ENCODE data around the gene DLGAP1. TPM values are rescaled to one million over a fixed set of nuclear protein-coding genes. Genes with fewer than 3 reads are reported as not detected.

The DLGAP1 gene
- total RNA-seq, 1 experiment from 2014 or later, result 23.0 TPM

DNA sequence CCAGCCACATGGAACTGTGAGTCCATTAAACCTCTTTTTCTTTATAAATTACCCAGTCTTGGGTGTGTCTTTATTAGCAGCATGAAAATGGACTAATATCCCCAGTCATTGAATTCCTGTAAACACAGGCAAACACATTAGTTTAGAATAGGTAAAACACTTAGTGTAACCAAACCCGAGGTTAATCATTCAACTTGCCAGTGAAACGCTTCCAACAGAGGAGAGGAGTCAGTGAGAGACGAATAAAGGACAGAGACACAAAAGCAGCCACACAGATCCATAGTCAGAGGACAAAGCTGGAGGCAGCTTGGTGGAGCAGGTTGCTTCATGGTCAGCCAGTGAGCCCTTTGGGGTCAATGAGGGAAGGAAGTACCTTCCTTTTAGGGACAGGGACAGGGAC is 657.1 kb downstream of the DLGAP1 start:
- ChIA-PET CTCF (no interaction called here), POLR2A (no interaction called here)
- TF ChIP-seq, protein P1, sequence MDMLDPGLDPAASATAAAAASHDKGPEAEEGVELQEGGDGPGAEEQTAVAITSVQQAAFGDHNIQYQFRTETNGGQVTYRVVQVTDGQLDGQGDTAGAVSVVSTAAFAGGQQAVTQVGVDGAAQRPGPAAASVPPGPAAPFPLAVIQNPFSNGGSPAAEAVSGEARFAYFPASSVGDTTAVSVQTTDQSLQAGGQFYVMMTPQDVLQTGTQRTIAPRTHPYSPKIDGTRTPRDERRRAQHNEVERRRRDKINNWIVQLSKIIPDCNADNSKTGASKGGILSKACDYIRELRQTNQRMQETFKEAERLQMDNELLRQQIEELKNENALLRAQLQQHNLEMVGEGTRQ (CRISPR knock-in tag; IDR thresholded peaks at IDR 0.05), result no peak
- TF ChIP-seq ZNF512 (CRISPR knock-in tag; IDR thresholded peaks at IDR 0.05; ENCODE audit: borderline replicate concordance) (no peak), MXD4 (CRISPR knock-in tag; IDR thresholded peaks at IDR 0.05; ENCODE audit: borderline replicate concordance) (no peak), RORB (CRISPR knock-in tag; IDR thresholded peaks at IDR 0.05) (no peak), SP1 (CRISPR knock-in tag; conservative IDR thresholded peaks at IDR 0.05) (no peak), CREB1 (CRISPR knock-in tag; IDR thresholded peaks at IDR 0.05) (no peak), ETV6 (CRISPR knock-in tag; IDR thresholded peaks at IDR 0.05) (no peak), EMX1 (CRISPR knock-in tag; IDR thresholded peaks at IDR 0.05) (no peak), NR2C2 (CRISPR knock-in tag; IDR thresholded peaks at IDR 0.05) (no peak), CTCF (IDR thresholded peaks at IDR 0.05) (no peak), ZSCAN18 (CRISPR knock-in tag; IDR thresholded peaks at IDR 0.05) (no peak), ESRRA (CRISPR knock-in tag; IDR thresholded peaks at IDR 0.05; ENCODE audit: borderline replicate concordance) (no peak), OVOL2 (CRISPR knock-in tag; IDR thresholded peaks at IDR 0.05; ENCODE audit: borderline replicate concordance) (no peak), NFATC4 (CRISPR knock-in tag; IDR thresholded peaks at IDR 0.05) (no peak)
- TF ChIP-seq, protein P2, sequence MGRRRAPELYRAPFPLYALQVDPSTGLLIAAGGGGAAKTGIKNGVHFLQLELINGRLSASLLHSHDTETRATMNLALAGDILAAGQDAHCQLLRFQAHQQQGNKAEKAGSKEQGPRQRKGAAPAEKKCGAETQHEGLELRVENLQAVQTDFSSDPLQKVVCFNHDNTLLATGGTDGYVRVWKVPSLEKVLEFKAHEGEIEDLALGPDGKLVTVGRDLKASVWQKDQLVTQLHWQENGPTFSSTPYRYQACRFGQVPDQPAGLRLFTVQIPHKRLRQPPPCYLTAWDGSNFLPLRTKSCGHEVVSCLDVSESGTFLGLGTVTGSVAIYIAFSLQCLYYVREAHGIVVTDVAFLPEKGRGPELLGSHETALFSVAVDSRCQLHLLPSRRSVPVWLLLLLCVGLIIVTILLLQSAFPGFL (CRISPR knock-in tag; IDR thresholded peaks at IDR 0.05; ENCODE audit: borderline replicate concordance), result no peak
- TF ChIP-seq, protein P3, sequence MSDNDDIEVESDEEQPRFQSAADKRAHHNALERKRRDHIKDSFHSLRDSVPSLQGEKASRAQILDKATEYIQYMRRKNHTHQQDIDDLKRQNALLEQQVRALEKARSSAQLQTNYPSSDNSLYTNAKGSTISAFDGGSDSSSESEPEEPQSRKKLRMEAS (CRISPR knock-in tag; IDR thresholded peaks at IDR 0.05), result no peak
- TF ChIP-seq, protein P4, sequence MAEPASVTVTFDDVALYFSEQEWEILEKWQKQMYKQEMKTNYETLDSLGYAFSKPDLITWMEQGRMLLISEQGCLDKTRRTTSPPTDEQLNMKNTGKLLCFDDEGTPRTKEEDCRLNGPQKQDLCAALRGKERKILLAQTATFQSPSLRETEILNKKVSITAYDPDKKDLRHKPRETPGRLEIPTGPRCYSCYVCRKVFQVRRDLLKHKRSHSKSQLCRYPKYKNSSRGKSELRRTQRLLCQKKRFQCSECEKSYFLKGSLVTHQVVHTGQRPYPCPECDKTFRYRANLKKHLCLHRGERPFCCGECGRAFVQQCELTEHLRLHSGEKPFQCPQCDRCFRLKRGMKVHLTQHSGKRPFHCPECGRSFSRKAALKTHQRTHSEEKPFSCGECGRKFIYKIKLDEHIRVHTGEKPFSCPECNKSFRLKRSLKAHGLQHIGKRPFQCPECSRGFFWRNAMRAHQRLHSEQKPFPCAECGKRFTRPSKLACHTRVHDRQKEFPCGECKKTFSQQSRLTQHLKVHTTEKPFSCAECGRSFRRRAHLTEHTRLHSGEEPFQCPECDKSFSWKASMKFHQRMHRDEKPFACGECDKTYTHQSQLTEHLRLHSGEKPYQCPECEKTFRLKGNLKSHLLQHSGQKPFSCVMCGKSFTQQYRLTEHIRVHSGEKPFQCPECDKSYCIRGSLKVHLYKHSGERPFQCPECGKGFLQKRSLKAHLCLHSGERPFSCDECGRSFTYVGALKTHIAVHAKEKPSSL (CRISPR knock-in tag; conservative IDR thresholded peaks at IDR 0.05), result no peak
- ATAC-seq, result no peak
- Mint-ChIP-seq H3K27me3 (ENCODE audit: low read depth) (no peaks in the 10 kb centered on the region), H3K9me3 (no peaks in the 10 kb centered on the region), H3K27ac (no peak overlapping the region), H3K4me1 (peaks cover 18% of the 10 kb centered on the region), H3K36me3 (no peaks in the 10 kb centered on the region), H3K4me3 (no peak overlapping the region)
- DNase-seq (ENCODE audit: low spot score), result no peak

GRCh38 chr18:3796434-3796833 is 658.7 kb downstream of the DLGAP1 start:
- ChIA-PET CTCF (interaction anchor here (0.7 to 1.3 kb wide), 2 partner anchors 24 to 89 kb away, joined by 3 to 4 read pairs; no protein-coding TSS in a partner anchor), POLR2A (interaction anchor here (0.7 kb wide), 1 partner anchor 13 kb away, joined by 3 read pairs; no protein-coding TSS in a partner anchor)
- H3K4me3 Mint-ChIP-seq, result no peak overlapping the region
- no peak overlapping the region for H3K27ac Mint-ChIP-seq
- peaks cover 18% of the 10 kb centered on the region for H3K4me1 Mint-ChIP-seq
- ATAC-seq, result no peak
- H3K36me3 Mint-ChIP-seq, result no peaks in the 10 kb centered on the region
- no peak for DNase-seq (ENCODE audit: low spot score)
- no peaks in the 10 kb centered on the region for H3K9me3 Mint-ChIP-seq
- no peaks in the 10 kb centered on the region for H3K27me3 Mint-ChIP-seq (ENCODE audit: low read depth)
- TF ChIP-seq SMAD4 (CRISPR knock-in tag; IDR thresholded peaks at IDR 0.05), result no peak
- no peak for TF ChIP-seq ZNF512 (CRISPR knock-in tag; IDR thresholded peaks at IDR 0.05; ENCODE audit: borderline replicate concordance)
- no peak for TF ChIP-seq ZNF317 (CRISPR knock-in tag; IDR thresholded peaks at IDR 0.05; ENCODE audit: borderline replicate concordance, low read depth)
- no peak for TF ChIP-seq GRHL2 (CRISPR knock-in tag; IDR thresholded peaks at IDR 0.05; ENCODE audit: insufficient replicate concordance, severe bottlenecking)

Measured in WTC11 (cell line).